GM18868 (cell line): ENCODE results near the gene APC2.

Source experiments
- ATAC-seq: cut with Tn5 transposase; IDR thresholded peaks from one replicate; pipeline ENCODE4 v1.9.1; 2021; ENCODE audit warnings: mild to moderate bottlenecking, moderate library complexity; ENCODE audit not compliant: unreplicated experiment

The APC2 gene

GRCh38 chr19:1449467-1450442 is at the start of gene APC2:
APC2 (plus strand) TSS chr19:1450121; CDS start chr19:1453002, 2,881 bp downstream.
- no peak for ATAC-seq

GRCh38 chr19:1400281-1401137 is 49.4 kb upstream of the APC2 start:
- no peak for ATAC-seq

- ATAC-seq = peak; percentile 54
Observed at GRCh38 chr19:1401138-1401888, 48.6 kb upstream of the APC2 start, which contains the start of gene GAMT. GAMT (minus strand) TSS chr19:1401542; CDS start chr19:1401476, 66 bp downstream.

GRCh38 chr19:1401889-1402217 is 48.1 kb upstream of the APC2 start:
- no peak for ATAC-seq

GRCh38 chr19:1402411-1403070 is 47.4 kb upstream of the APC2 start:
- ATAC-seq = no peak

- peak; percentile 72 for ATAC-seq
Observed at GRCh38 chr19:1406774-1407527, 43.0 kb upstream of the APC2 start.

GRCh38 chr19:1407528-1408299 is 42.2 kb upstream of the APC2 start, which contains the start of gene DAZAP1:
DAZAP1 (plus strand) TSS chr19:1407586; CDS start chr19:1407774, 188 bp downstream.
- peak; percentile 33 for ATAC-seq

GRCh38 chr19:1408300-1409203 is 41.4 kb upstream of the APC2 start:
- ATAC-seq = no peak

- no peak for ATAC-seq
Observed at GRCh38 chr19:1409204-1410005, 40.5 kb upstream of the APC2 start.

GRCh38 chr19:1410136-1410786 is 39.7 kb upstream of the APC2 start:
- no peak for ATAC-seq

GRCh38 chr19:1410789-1411188 is 39.1 kb upstream of the APC2 start:
- no peak for ATAC-seq

GRCh38 chr19:1411255-1412191 is 38.4 kb upstream of the APC2 start:
- no peak for ATAC-seq

GRCh38 chr19:1412323-1412923 is 37.5 kb upstream of the APC2 start:
- no peak for ATAC-seq

- no peak for ATAC-seq
Observed at GRCh38 chr19:1412995-1413800, 36.7 kb upstream of the APC2 start.
